Astrocyte (in vitro differentiated cells and primary cell): ENCODE data around the gene PHYKPL. TPM values are rescaled to one million over a fixed set of nuclear protein-coding genes. Genes with fewer than 3 reads are reported as not detected.

ENCODE experiments used
- DNase-seq: peaks from one replicate; pipeline ENCODE4 v3.0.0-alpha.2; 2010; ENCODE audit warnings: low read depth
- FAIRE-seq: peaks from 2 replicates; lab custom pipeline; 2011; peaks lifted over from hg19 to GRCh38; lab: Jason Lieb, UNC
- H2AFZ ChIP-seq: 2 replicates; pipeline ENCODE4 v1.6.0; 2012; ENCODE audit warnings: low read depth, low read length, inconsistent platforms
- H3K27ac ChIP-seq: 2 replicates; pipeline ENCODE4 v1.5.1; 2011; ENCODE audit warnings: low read depth, low read length, inconsistent platforms
- H3K27me3 ChIP-seq: 2 replicates; pipeline ENCODE4 v1.6.0; 2011; ENCODE audit warnings: low read length, inconsistent platforms; ENCODE audit not compliant: insufficient read depth
- H3K36me3 ChIP-seq: 2 replicates; pipeline ENCODE4 v1.5.1; 2011; ENCODE audit warnings: low read length, inconsistent platforms; ENCODE audit not compliant: insufficient read depth
- H3K4me1 ChIP-seq: 2 replicates; pipeline ENCODE4 v1.5.1; 2011; ENCODE audit warnings: low read length, inconsistent platforms; ENCODE audit not compliant: insufficient read depth
- H3K4me2 ChIP-seq: 2 replicates; pipeline ENCODE4 v1.6.0; 2012; ENCODE audit warnings: low read length, inconsistent platforms
- H3K4me3 ChIP-seq: 2 replicates; pipeline ENCODE4 v1.5.1; 2011; ENCODE audit warnings: low read depth, mild to moderate bottlenecking, low read length, inconsistent platforms; ENCODE audit not compliant: insufficient read depth
- H3K79me2 ChIP-seq: 2 replicates; pipeline ENCODE4 v1.6.0; 2012; ENCODE audit warnings: mild to moderate bottlenecking, low read length, inconsistent platforms; ENCODE audit not compliant: insufficient read depth
- H3K9ac ChIP-seq: 2 replicates; pipeline ENCODE4 v1.6.0; 2012; ENCODE audit warnings: mild to moderate bottlenecking, low read length, inconsistent platforms
- H3K9me3 ChIP-seq: 2 replicates; pipeline ENCODE4 v1.5.1; 2012; ENCODE audit warnings: low read depth, mild to moderate bottlenecking, low read length, inconsistent platforms; ENCODE audit not compliant: insufficient read depth
- H4K20me1 ChIP-seq: 2 replicates; pipeline ENCODE4 v1.6.0; 2012; ENCODE audit warnings: low read length, inconsistent platforms; ENCODE audit not compliant: insufficient read depth
- H3K27ac Mint-ChIP-seq: one replicate; pipeline ENCODE4 v1.8.0; 2021; ENCODE audit warnings: mild to moderate bottlenecking, mixed read lengths; ENCODE audit not compliant: unreplicated experiment
- H3K27me3 Mint-ChIP-seq: one replicate; pipeline ENCODE4 v1.8.0; 2021; ENCODE audit warnings: low read depth, mixed read lengths; ENCODE audit not compliant: unreplicated experiment
- H3K36me3 Mint-ChIP-seq: one replicate; pipeline ENCODE4 v1.8.0; 2021; ENCODE audit warnings: low read depth, mixed read lengths; ENCODE audit not compliant: unreplicated experiment
- H3K4me1 Mint-ChIP-seq: one replicate; pipeline ENCODE4 v1.8.0; 2021; ENCODE audit warnings: low read depth, mixed read lengths; ENCODE audit not compliant: unreplicated experiment
- H3K4me3 Mint-ChIP-seq: one replicate; pipeline ENCODE4 v1.8.0; 2021; ENCODE audit warnings: mild to moderate bottlenecking, moderate library complexity, mixed read lengths; ENCODE audit not compliant: unreplicated experiment
- H3K9me3 Mint-ChIP-seq: one replicate; pipeline ENCODE4 v1.8.0; 2021; ENCODE audit warnings: mild to moderate bottlenecking, mixed read lengths; ENCODE audit not compliant: unreplicated experiment
- EZH2 ChIP-seq: IDR thresholded peaks from 2 replicates; pipeline ENCODE4 v1.6.1; 2012; ENCODE audit warnings: mild to moderate bottlenecking, low read length, inconsistent platforms; ENCODE audit not compliant: insufficient read depth
- total RNA-seq: library from RNA; stranded (reverse); gene quantifications from 2 replicates; pipeline ENCODE4 v1.2.1, GENCODE V29; 2021
- TF ChIP-seq, protein P1 (sequence below): IDR thresholded peaks from 2 replicates; pipeline ENCODE4 v1.5.1; 2011; ENCODE audit warnings: low read depth, mild to moderate bottlenecking, inconsistent platforms, low read length, moderate library complexity; ENCODE audit not compliant: insufficient read depth

The PHYKPL gene
- total RNA-seq, 1 donor from 2014 or later, result 26.5 TPM

- FAIRE-seq (no peak), DNase-seq (peak; percentile 34)
- Mint-ChIP-seq H3K36me3 (peaks cover 1% of the 10 kb centered on the region), H3K4me3 (no peak overlapping the region), H3K27ac (no peak overlapping the region), H3K27me3 (peaks cover 7% of the 10 kb centered on the region), H3K9me3 (no peaks in the 10 kb centered on the region), H3K4me1 (peaks cover 15% of the 10 kb centered on the region)
- no peaks in the 10 kb centered on the region for H3K9me3 ChIP-seq
- peaks cover 13% of the 10 kb centered on the region for H3K4me1 ChIP-seq
- H3K27ac ChIP-seq, result no peak overlapping the region
- H3K36me3 ChIP-seq, result peaks cover 8% of the 10 kb centered on the region
- H3K4me2 ChIP-seq, result peak overlapping the region; percentile 54
- H3K27me3 ChIP-seq, result no peaks in the 10 kb centered on the region
- H2AFZ ChIP-seq, result no peak overlapping the region
- H3K4me3 ChIP-seq, result no peak overlapping the region
- H4K20me1 ChIP-seq, result peaks cover 12% of the 10 kb centered on the region
- no peak overlapping the region for H3K9ac ChIP-seq
- TF ChIP-seq EZH2, result no peak
- TF ChIP-seq, protein P1, sequence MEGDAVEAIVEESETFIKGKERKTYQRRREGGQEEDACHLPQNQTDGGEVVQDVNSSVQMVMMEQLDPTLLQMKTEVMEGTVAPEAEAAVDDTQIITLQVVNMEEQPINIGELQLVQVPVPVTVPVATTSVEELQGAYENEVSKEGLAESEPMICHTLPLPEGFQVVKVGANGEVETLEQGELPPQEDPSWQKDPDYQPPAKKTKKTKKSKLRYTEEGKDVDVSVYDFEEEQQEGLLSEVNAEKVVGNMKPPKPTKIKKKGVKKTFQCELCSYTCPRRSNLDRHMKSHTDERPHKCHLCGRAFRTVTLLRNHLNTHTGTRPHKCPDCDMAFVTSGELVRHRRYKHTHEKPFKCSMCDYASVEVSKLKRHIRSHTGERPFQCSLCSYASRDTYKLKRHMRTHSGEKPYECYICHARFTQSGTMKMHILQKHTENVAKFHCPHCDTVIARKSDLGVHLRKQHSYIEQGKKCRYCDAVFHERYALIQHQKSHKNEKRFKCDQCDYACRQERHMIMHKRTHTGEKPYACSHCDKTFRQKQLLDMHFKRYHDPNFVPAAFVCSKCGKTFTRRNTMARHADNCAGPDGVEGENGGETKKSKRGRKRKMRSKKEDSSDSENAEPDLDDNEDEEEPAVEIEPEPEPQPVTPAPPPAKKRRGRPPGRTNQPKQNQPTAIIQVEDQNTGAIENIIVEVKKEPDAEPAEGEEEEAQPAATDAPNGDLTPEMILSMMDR, result no peak
- peaks cover 24% of the 10 kb centered on the region for H3K79me2 ChIP-seq
Measured at GRCh38 chr5:178201221-178201926, 31.2 kb downstream of the PHYKPL start.

- Histone ChIP-seq H3K9me3 (no peaks in the 10 kb centered on the region), H3K79me2 (peaks cover 9% of the 10 kb centered on the region), H2AFZ (no peak overlapping the region), H3K4me1 (peaks cover 8% of the 10 kb centered on the region), H3K27ac (no peak overlapping the region), H3K4me2 (no peak overlapping the region), H3K36me3 (no peaks in the 10 kb centered on the region), H3K4me3 (no peak overlapping the region), H3K9ac (no peak overlapping the region), H4K20me1 (no peaks in the 10 kb centered on the region), H3K27me3 (peaks cover 2% of the 10 kb centered on the region)
- H3K4me3 Mint-ChIP-seq, result no peak overlapping the region
- peaks cover 9% of the 10 kb centered on the region for H3K27me3 Mint-ChIP-seq
- no peaks in the 10 kb centered on the region for H3K9me3 Mint-ChIP-seq
- no peak for DNase-seq
- peaks cover 9% of the 10 kb centered on the region for H3K4me1 Mint-ChIP-seq
- TF ChIP-seq EZH2, result no peak
- TF ChIP-seq, protein P1, result no peak
- no peaks in the 10 kb centered on the region for H3K36me3 Mint-ChIP-seq
- peak overlapping the region; percentile 18 for H3K27ac Mint-ChIP-seq
- FAIRE-seq, result no peak
Measured at GRCh38 chr5:178199581-178200434, 32.8 kb downstream of the PHYKPL start.
